Omental fat pad (tissue), 4 donors: ENCODE measurements around the gene BCR. TPM values are rescaled to one million over a fixed set of nuclear protein-coding genes. Genes with fewer than 3 reads are reported as not detected.
A peak's percentile ranks its signal among the peaks of the same experiment; 100 is the strongest.

Experiments used
- ATAC-seq: fragments of 150-250 bp; one replicate; pipeline ENCODE4 v1.9.1; 2016; ENCODE audit warnings: mild to moderate bottlenecking, moderate library complexity; ENCODE audit not compliant: low FRiP score
- DNase-seq: peaks from one replicate; pipeline ENCODE4 v3.0.0-alpha.2; 2019; ENCODE audit warnings: low spot score
- total RNA-seq, 4 donors: library from RNA; depleted of rRNA; stranded (reverse); fragments of >200 nt; gene quantifications; one replicate each; pipeline ENCODE4 v1.1.0, GENCODE V29; 2016
- TF ChIP-seq, protein P1 (sequence below), 3 donors: fragments of 450-650 bp; IDR thresholded peaks; one replicate each; pipeline ENCODE4 v1.5.1; 2016 to 2017; ENCODE audit warnings: antibody characterized with exemption in 3 of 3, mild to moderate bottlenecking in 3 of 3, moderate library complexity in 2 of 3

BCR gene
- total RNA-seq, 4 donors from 2014 or later = 34.8 to 128 (median 51.4) TPM

DNA sequence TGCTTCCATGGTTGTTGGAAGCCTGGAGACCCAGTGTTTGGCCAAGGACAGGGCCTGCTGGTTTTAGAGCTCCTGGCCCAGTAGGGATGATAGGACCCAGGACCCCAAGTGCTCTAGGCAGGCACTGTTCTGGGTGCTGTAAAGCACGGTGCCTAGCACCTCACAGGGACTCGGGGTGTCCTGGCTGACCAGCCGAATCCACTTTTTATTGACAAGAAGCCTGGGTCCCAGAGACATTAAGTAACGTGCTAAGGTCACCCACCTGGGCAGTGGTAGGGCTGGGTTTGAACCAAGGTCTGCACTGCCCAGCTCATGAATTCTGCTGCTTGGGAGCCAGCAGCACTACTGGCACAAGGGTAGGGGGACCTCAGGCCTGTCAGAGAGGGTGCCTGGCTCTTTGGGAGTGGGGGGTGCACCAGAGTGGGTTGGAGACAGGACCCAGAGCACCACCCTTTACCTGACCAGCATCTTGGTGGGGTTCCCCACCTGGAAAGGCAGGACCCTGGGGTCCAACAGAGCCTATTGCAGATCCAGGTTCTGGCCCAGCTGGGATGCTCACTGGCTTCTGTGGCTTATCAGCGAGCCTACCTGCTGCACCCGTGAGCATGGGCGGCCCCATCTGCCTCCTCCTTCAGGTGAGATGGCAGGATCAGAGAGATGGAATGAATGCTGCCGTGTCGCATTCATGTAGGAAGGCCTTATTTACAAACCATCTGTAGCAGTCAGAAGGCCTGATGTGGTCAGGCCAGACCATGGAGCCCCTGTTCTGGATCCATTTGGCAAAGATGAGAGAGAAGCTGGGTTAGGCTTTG, 52.0 kb downstream of the BCR start:
- no peak for ATAC-seq
- no peak for DNase-seq
- TF ChIP-seq, protein P1, sequence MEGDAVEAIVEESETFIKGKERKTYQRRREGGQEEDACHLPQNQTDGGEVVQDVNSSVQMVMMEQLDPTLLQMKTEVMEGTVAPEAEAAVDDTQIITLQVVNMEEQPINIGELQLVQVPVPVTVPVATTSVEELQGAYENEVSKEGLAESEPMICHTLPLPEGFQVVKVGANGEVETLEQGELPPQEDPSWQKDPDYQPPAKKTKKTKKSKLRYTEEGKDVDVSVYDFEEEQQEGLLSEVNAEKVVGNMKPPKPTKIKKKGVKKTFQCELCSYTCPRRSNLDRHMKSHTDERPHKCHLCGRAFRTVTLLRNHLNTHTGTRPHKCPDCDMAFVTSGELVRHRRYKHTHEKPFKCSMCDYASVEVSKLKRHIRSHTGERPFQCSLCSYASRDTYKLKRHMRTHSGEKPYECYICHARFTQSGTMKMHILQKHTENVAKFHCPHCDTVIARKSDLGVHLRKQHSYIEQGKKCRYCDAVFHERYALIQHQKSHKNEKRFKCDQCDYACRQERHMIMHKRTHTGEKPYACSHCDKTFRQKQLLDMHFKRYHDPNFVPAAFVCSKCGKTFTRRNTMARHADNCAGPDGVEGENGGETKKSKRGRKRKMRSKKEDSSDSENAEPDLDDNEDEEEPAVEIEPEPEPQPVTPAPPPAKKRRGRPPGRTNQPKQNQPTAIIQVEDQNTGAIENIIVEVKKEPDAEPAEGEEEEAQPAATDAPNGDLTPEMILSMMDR (IDR thresholded peaks at IDR 0.05) = no peak

GRCh38 chr22:23233084-23233531, 52.8 kb downstream of the BCR start:
- no peak for DNase-seq
- TF ChIP-seq, protein P1 (IDR thresholded peaks at IDR 0.05) = no peak
- no peak for ATAC-seq

- ATAC-seq (peak; percentile 32), DNase-seq (no peak)
- TF ChIP-seq, protein P1 (IDR thresholded peaks at IDR 0.05) = no peak
Measured at GRCh38 chr22:23233752-23234408, 53.6 kb downstream of the BCR start.

DNA sequence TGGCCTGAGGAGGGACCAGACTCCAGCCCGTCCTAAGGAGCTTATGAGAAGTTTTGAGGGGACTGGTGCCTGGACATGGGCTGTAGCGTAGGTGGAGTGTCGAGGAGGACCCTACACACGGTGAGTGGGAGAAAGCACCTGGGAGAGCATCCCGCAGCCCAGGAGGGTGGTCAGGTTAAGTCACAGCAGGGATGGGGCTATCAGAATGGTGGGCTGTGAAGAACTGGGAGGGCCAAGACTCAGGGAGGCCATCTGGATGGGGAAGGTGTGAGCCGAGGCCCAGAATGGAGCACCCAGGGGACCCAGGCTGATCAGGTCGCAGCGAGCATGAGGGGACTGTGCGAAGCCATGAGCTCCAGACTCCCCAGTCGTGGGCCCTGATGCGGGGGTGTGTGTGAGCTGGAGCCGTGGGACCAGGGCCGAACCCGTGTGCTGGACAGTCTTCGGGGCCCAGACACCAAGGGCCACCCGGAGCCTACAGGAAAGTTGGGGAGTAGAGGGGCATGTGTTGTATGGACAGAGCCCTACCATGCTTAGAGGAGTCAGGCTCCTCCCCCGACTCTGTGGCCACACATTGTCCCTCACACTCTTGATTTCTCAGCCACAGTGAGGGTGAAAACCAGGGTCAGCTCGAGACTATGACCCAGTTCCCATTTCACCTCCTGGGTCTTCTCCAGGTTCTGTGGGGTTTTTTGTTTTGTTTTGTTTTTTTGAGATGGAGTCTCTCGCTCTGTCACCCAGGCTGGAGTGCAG, 54.3 kb downstream of the BCR start:
- TF ChIP-seq, protein P1 (IDR thresholded peaks at IDR 0.05) = no peak
- no peak for DNase-seq
- ATAC-seq = no peak

DNA sequence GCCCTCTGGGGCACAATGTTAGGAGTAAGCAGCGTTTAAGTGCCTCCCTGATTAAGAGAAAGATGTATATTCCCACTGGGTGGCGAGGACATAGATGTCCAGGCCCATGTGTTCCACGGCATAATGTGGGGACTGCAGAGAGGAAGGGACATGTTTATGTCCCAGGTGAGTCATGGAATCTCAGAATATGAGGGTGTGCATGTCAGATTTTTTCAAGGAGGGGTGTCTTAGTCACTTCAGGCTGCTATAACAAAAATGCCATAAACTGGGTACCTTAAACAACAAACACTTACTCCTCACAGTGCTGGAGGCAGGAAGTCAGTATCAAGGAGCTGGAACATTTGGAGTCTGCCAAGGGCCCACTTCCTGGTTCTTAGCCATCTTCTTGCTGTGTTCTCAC, 55.1 kb downstream of the BCR start:
- ATAC-seq (no peak), DNase-seq (no peak)
- TF ChIP-seq, protein P1 (IDR thresholded peaks at IDR 0.05) = no peak

DNA sequence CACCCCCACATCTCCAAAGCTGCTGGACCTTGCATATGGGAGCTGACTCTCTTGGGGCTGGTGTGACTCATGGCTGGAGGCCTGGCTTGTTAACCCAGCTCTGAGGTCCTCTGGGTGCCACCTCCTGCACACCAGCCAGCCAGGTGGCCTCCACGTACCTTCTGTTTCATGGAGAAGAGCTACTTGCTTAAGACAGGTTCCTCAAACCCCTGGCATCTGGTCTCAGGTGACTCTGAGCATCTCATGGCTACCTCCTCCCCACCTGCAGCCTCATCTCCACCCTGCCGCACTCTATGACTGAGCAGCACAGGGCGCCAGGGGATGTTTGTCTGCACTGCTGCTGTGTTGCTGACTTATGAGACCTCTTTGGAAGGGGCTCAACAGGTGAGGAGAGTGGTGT, 55.7 kb downstream of the BCR start:
- DNase-seq (no peak), ATAC-seq (no peak)

More for the DNA sequence above, 55.7 kb downstream of the BCR start:
- TF ChIP-seq, protein P1 (IDR thresholded peaks at IDR 0.05) = no peak
